Activated CD8-positive, alpha-beta T cell treated with anti-CD3 and anti-CD28 coated beads for 36 hours (primary cell): Measurements from ENCODE around the gene PAK5. TPM values are rescaled to one million over a fixed set of nuclear protein-coding genes. Genes with fewer than 3 reads are reported as not detected.

Experiments used
- ATAC-seq: fragments of 200-7000 bp; cut with Tn5 transposase; one replicate; pipeline ENCODE4 v1.10.0; 2021; ENCODE audit warnings: mild to moderate bottlenecking, moderate library complexity
- CTCF ChIA-PET: fragments of 350-600 bp; sonication (Branson Sonifier 250); formaldehyde crosslinking; loops from one replicate; lab custom pipeline; 2021; ENCODE audit warnings: antibody characterized with exemption; lab: Charles Lee
- POLR2A ChIA-PET: fragments of 350-600 bp; sonication (Branson Sonifier 250); formaldehyde crosslinking; loops from one replicate; lab custom pipeline; 2021; ENCODE audit warnings: antibody characterized with exemption; lab: Charles Lee
- DNase-seq: peaks from one replicate; pipeline ENCODE4 v3.0.0-alpha.2; 2020
- H3K27ac Mint-ChIP-seq: one replicate; pipeline ENCODE4 v1.8.0; 2021; ENCODE audit warnings: mild to moderate bottlenecking, mixed read lengths
- H3K27me3 Mint-ChIP-seq: one replicate; pipeline ENCODE4 v1.8.0; 2021; ENCODE audit warnings: mixed read lengths
- H3K36me3 Mint-ChIP-seq: one replicate; pipeline ENCODE4 v1.8.0; 2021; ENCODE audit warnings: low read depth, mixed read lengths
- H3K4me1 Mint-ChIP-seq: one replicate; pipeline ENCODE4 v1.8.0; 2021; ENCODE audit warnings: low read depth, mixed read lengths
- H3K4me3 Mint-ChIP-seq: one replicate; pipeline ENCODE4 v1.8.0; 2021; ENCODE audit warnings: mild to moderate bottlenecking, moderate library complexity, mixed read lengths
- H3K9me3 Mint-ChIP-seq: one replicate; pipeline ENCODE4 v1.8.0; 2021; ENCODE audit warnings: mixed read lengths
- CTCF ChIP-seq: fragments of 200-600 bp; IDR thresholded peaks from one replicate; pipeline ENCODE4 v1.8.0; 2022; ENCODE audit warnings: antibody characterized with exemption, mild to moderate bottlenecking
- intact Hi-C: fragments of 100-400 bp; cut with micrococcal nuclease; formaldehyde crosslinking; loops from one replicate; pipeline ENCODE4 v1.10.0; 2022
- total RNA-seq, 2 experiments: library from RNA; stranded (reverse); gene quantifications; one replicate each; pipeline ENCODE4 v1.2.3, GENCODE V29; 2021

Gene PAK5
- total RNA-seq, 2 experiments from 2014 or later: not detected

GRCh38 chr20:9506280-9506821, 332.5 kb downstream of the PAK5 start:
- no peak overlapping the region for H3K4me3 Mint-ChIP-seq
- ChIA-PET POLR2A (no interaction called here), CTCF (no interaction called here)
- H3K9me3 Mint-ChIP-seq: no peaks in the 10 kb centered on the region
- no peaks in the 10 kb centered on the region for H3K36me3 Mint-ChIP-seq
- no peak overlapping the region for H3K27ac Mint-ChIP-seq
- TF ChIP-seq CTCF: no peak
- intact Hi-C loops: no loop called here
- ATAC-seq (no peak), DNase-seq (no peak)
- no peaks in the 10 kb centered on the region for H3K4me1 Mint-ChIP-seq
- H3K27me3 Mint-ChIP-seq: peaks cover 41% of the 10 kb centered on the region

GRCh38 chr20:9503526-9504245, 335.2 kb downstream of the PAK5 start:
- H3K4me3 Mint-ChIP-seq: no peak overlapping the region
- ATAC-seq (no peak), DNase-seq (no peak)
- H3K4me1 Mint-ChIP-seq: no peaks in the 10 kb centered on the region
- H3K36me3 Mint-ChIP-seq: no peaks in the 10 kb centered on the region
- intact Hi-C loops: no loop called here
- no peaks in the 10 kb centered on the region for H3K9me3 Mint-ChIP-seq
- peaks cover 24% of the 10 kb centered on the region for H3K27me3 Mint-ChIP-seq
- no peak overlapping the region for H3K27ac Mint-ChIP-seq
- ChIA-PET POLR2A (no interaction called here), CTCF (interaction anchor here (0.7 to 2.0 kb wide), 2 partner anchors 96 to 256 kb away, joined by 3 to 4 read pairs; no protein-coding TSS in a partner anchor)
- TF ChIP-seq CTCF: no peak

GRCh38 chr20:9501473-9501872, 337.4 kb downstream of the PAK5 start:
- no peak overlapping the region for H3K27ac Mint-ChIP-seq
- peaks cover 12% of the 10 kb centered on the region for H3K27me3 Mint-ChIP-seq
- H3K36me3 Mint-ChIP-seq: no peaks in the 10 kb centered on the region
- no peak overlapping the region for H3K4me3 Mint-ChIP-seq
- intact Hi-C loops: no loop called here
- ATAC-seq: no peak
- ChIA-PET CTCF (no interaction called here), POLR2A (no interaction called here)
- no peaks in the 10 kb centered on the region for H3K4me1 Mint-ChIP-seq
- no peak for TF ChIP-seq CTCF
- H3K9me3 Mint-ChIP-seq: no peaks in the 10 kb centered on the region
- DNase-seq: no peak

- intact Hi-C loops: no loop called here
- no peak for TF ChIP-seq CTCF
- ChIA-PET CTCF (no interaction called here), POLR2A (no interaction called here)
- Mint-ChIP-seq H3K9me3 (peaks cover 3% of the 10 kb centered on the region), H3K4me3 (no peak overlapping the region), H3K36me3 (no peaks in the 10 kb centered on the region), H3K4me1 (no peaks in the 10 kb centered on the region), H3K27me3 (peaks cover 6% of the 10 kb centered on the region), H3K27ac (no peak overlapping the region)
- no peak for DNase-seq
- no peak for ATAC-seq
Observed at GRCh38 chr20:9500121-9500520, 338.8 kb downstream of the PAK5 start.

- intact Hi-C loops: no loop called here
- peaks cover 3% of the 10 kb centered on the region for H3K9me3 Mint-ChIP-seq
- H3K27ac Mint-ChIP-seq: no peak overlapping the region
- H3K4me1 Mint-ChIP-seq: no peaks in the 10 kb centered on the region
- no peaks in the 10 kb centered on the region for H3K36me3 Mint-ChIP-seq
- ATAC-seq (no peak), DNase-seq (no peak)
- TF ChIP-seq CTCF: no peak
- POLR2A ChIA-PET: no interaction called here
- peaks cover 6% of the 10 kb centered on the region for H3K27me3 Mint-ChIP-seq
- H3K4me3 Mint-ChIP-seq: no peak overlapping the region
- CTCF ChIA-PET: no interaction called here
Observed at GRCh38 chr20:9499126-9499899, 339.6 kb downstream of the PAK5 start.
